ENCODE results near the gene GGA1.

The GGA1 gene

DNA sequence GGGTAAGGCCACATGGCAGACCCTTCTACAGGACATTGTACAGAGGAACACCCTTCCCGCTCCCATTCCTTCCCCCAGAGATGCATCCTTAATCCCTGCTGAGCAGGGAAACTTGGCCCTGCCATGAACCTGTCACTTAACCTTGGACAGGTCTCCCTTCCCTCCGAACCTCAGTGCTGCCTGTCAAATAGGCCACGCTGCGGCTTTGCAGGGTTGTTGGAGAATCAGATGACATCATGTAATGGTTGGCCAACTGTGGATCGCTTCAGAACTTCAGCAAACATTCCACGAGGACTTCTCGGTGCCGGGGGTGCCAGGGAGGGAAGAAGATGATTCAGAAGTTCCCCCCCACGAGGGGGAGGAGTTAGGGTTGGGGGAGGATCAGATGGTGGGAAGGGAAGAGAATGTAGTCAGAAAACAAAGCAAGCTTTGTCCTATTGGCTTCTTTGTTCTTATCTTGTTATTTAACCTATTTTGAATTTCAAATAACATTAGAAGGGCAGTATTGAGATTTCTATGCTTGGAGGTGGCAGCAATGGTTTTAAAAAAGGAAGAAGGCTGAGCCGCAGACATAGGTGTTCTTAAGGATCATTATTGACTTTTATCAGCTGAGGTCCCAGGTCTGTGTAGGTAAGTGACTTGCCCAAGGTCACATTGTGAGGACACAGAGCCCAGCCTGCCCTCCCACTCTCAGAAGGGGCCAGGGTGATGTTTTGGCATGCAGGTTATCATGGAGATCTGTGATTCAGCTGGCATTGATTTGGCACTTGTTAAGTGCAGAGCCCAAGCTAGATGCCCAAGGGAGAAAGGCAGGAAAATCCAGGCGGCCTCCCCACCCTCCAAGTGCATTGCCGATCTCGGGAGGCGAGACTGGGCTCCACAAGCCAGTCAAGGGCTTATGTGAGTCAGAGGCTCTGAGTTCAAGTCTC, 45.2 kb upstream of the GGA1 start:
- no peak overlapping the region for H3K4me3 ChIP-seq (ENCODE audit: low read depth in 1 of 2, low read length in 2 of 2)
- no peak for DNase-seq
- H2AFZ ChIP-seq (ENCODE audit: low read depth, low read length): no peak overlapping the region
- H3K27me3 ChIP-seq (ENCODE audit: insufficient read depth, low read length, poor library complexity): peaks cover 7% of the 10 kb centered on the region
- H4K20me1 ChIP-seq (ENCODE audit: insufficient read depth, low read length): peaks cover 27% of the 10 kb centered on the region
- no peak overlapping the region for H3K4me2 ChIP-seq (ENCODE audit: insufficient read depth, low read length)
- no peaks in the 10 kb centered on the region for H3K36me3 ChIP-seq (ENCODE audit: insufficient read depth, low read length)
- TF ChIP-seq, protein P1, sequence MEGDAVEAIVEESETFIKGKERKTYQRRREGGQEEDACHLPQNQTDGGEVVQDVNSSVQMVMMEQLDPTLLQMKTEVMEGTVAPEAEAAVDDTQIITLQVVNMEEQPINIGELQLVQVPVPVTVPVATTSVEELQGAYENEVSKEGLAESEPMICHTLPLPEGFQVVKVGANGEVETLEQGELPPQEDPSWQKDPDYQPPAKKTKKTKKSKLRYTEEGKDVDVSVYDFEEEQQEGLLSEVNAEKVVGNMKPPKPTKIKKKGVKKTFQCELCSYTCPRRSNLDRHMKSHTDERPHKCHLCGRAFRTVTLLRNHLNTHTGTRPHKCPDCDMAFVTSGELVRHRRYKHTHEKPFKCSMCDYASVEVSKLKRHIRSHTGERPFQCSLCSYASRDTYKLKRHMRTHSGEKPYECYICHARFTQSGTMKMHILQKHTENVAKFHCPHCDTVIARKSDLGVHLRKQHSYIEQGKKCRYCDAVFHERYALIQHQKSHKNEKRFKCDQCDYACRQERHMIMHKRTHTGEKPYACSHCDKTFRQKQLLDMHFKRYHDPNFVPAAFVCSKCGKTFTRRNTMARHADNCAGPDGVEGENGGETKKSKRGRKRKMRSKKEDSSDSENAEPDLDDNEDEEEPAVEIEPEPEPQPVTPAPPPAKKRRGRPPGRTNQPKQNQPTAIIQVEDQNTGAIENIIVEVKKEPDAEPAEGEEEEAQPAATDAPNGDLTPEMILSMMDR (IDR thresholded peaks at IDR 0.05; ENCODE audit: borderline replicate concordance, extremely low read depth, low read length, poor library complexity, severe bottlenecking): no peak
- TF ChIP-seq EZH2 (IDR thresholded peaks at IDR 0.05; ENCODE audit: borderline replicate concordance, low read depth, low read length, severe bottlenecking): no peak
- no peak for ATAC-seq (ENCODE audit: insufficient read depth, low read depth)
- no peaks in the 10 kb centered on the region for H3K9me3 ChIP-seq (ENCODE audit: insufficient read depth, low read length, severe bottlenecking)
- H3K9ac ChIP-seq (ENCODE audit: low read depth, low read length): no peak overlapping the region
- H3K27ac ChIP-seq (ENCODE audit: low read length): no peak overlapping the region
- peaks cover 15% of the 10 kb centered on the region for H3K4me1 ChIP-seq (ENCODE audit: insufficient read depth, low read length)
- no peaks in the 10 kb centered on the region for H3K79me2 ChIP-seq (ENCODE audit: insufficient read depth, low read length)

DNA sequence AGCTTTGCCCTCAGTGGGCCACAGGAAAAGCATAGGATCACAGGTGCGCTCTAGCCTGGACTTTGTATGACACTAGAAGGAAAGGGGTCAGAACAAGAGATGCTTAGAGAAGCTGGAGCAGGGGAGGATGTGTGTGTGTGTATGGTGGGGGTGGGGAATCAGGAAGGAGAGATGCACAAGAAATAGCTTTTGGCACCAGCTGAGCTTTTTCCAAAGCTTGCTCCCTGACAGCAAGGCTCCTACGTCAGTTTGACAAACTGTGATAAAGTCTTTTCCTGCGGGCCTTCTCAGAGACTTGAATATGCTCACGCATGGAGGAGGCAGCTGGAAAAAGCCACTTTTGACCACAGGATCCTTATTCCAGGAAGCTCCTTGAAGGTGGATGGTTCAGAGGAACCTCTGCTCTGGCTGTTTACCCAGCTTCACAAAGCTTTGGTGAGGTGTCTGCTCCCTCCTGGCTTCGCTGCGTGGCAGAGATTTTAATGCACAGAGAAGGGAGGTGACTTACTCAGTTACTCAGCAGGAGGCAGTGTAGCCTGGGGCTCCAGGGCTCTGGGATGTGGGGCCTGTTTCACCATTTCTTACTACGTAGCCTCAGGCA, 44.4 kb upstream of the GGA1 start:
- Histone ChIP-seq H3K79me2 (ENCODE audit: insufficient read depth, low read length) (no peaks in the 10 kb centered on the region), H3K27me3 (ENCODE audit: insufficient read depth, low read length, poor library complexity) (peaks cover 7% of the 10 kb centered on the region), H3K36me3 (ENCODE audit: insufficient read depth, low read length) (no peaks in the 10 kb centered on the region), H2AFZ (ENCODE audit: low read depth, low read length) (no peak overlapping the region), H4K20me1 (ENCODE audit: insufficient read depth, low read length) (peaks cover 27% of the 10 kb centered on the region), H3K27ac (ENCODE audit: low read length) (no peak overlapping the region), H3K4me3 (ENCODE audit: low read depth in 1 of 2, low read length in 2 of 2) (no peak overlapping the region), H3K4me1 (ENCODE audit: insufficient read depth, low read length) (peaks cover 15% of the 10 kb centered on the region), H3K9ac (ENCODE audit: low read depth, low read length) (no peak overlapping the region), H3K9me3 (ENCODE audit: insufficient read depth, low read length, severe bottlenecking) (no peaks in the 10 kb centered on the region), H3K4me2 (ENCODE audit: insufficient read depth, low read length) (no peak overlapping the region)
- no peak for ATAC-seq (ENCODE audit: insufficient read depth, low read depth)
- no peak for DNase-seq
- no peak for TF ChIP-seq EZH2 (IDR thresholded peaks at IDR 0.05; ENCODE audit: borderline replicate concordance, low read depth, low read length, severe bottlenecking)

DNA sequence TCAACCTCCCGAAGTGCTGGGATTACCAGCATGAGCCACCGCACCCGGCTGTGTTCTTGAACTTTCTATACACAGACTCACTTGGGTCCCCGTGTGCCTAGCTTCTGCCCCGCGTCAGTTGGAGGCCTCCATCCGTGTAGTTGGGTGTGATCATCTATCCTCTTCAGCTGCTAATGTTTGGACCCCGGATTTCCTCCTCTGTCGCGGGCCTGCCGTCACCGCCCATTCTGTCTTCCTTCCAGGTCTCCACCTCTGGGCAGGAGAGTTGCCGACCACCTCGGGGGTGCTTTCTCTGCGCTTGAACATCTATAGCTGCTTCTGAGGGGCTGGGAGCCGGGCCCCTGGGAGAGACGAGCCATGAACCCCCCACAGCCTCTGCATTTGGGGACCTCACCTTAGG, 42.8 kb upstream of the GGA1 start:
- Histone ChIP-seq H3K27me3 (ENCODE audit: insufficient read depth, low read length, poor library complexity) (peaks cover 7% of the 10 kb centered on the region), H3K9ac (ENCODE audit: low read depth, low read length) (no peak overlapping the region), H3K27ac (ENCODE audit: low read length) (no peak overlapping the region), H3K4me1 (ENCODE audit: insufficient read depth, low read length) (peaks cover 15% of the 10 kb centered on the region), H4K20me1 (ENCODE audit: insufficient read depth, low read length) (peaks cover 27% of the 10 kb centered on the region), H2AFZ (ENCODE audit: low read depth, low read length) (no peak overlapping the region), H3K4me2 (ENCODE audit: insufficient read depth, low read length) (no peak overlapping the region), H3K79me2 (ENCODE audit: insufficient read depth, low read length) (no peaks in the 10 kb centered on the region), H3K36me3 (ENCODE audit: insufficient read depth, low read length) (no peaks in the 10 kb centered on the region), H3K4me3 (ENCODE audit: low read depth in 1 of 2, low read length in 2 of 2) (no peak overlapping the region), H3K9me3 (ENCODE audit: insufficient read depth, low read length, severe bottlenecking) (no peaks in the 10 kb centered on the region)
- ATAC-seq (ENCODE audit: insufficient read depth, low read depth) (no peak), DNase-seq (no peak)
- no peak for TF ChIP-seq EZH2 (IDR thresholded peaks at IDR 0.05; ENCODE audit: borderline replicate concordance, low read depth, low read length, severe bottlenecking)
- TF ChIP-seq, protein P1 (IDR thresholded peaks at IDR 0.05; ENCODE audit: borderline replicate concordance, extremely low read depth, low read length, poor library complexity, severe bottlenecking): no peak

DNA sequence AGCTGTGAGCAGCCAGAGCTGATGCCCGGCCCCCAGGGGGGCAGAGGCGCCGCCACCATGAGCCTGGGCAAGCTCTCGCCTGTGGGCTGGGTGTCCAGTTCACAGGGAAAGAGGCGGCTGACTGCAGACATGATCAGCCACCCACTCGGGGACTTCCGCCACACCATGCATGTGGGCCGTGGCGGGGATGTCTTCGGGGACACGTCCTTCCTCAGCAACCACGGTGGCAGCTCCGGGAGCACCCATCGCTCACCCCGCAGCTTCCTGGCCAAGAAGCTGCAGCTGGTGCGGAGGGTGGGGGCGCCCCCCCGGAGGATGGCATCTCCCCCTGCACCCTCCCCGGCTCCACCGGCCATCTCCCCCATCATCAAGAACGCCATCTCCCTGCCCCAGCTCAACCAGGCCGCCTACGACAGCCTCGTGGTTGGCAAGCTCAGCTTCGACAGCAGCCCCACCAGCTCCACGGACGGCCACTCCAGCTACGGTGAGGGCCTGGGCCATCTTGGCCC, 42.3 kb upstream of the GGA1 start:
- DNase-seq (peak; percentile 29), ATAC-seq (ENCODE audit: insufficient read depth, low read depth) (0 out of 3 replicates have a peak, but pooled peaks have one; percentile 20)
- Histone ChIP-seq H3K36me3 (ENCODE audit: insufficient read depth, low read length) (no peaks in the 10 kb centered on the region), H3K79me2 (ENCODE audit: insufficient read depth, low read length) (no peaks in the 10 kb centered on the region), H4K20me1 (ENCODE audit: insufficient read depth, low read length) (peaks cover 27% of the 10 kb centered on the region), H3K9ac (ENCODE audit: low read depth, low read length) (no peak overlapping the region), H3K9me3 (ENCODE audit: insufficient read depth, low read length, severe bottlenecking) (no peaks in the 10 kb centered on the region), H3K27me3 (ENCODE audit: insufficient read depth, low read length, poor library complexity) (peaks cover 7% of the 10 kb centered on the region), H2AFZ (ENCODE audit: low read depth, low read length) (no peak overlapping the region), H3K4me3 (ENCODE audit: low read depth in 1 of 2, low read length in 2 of 2) (no peak overlapping the region), H3K4me2 (ENCODE audit: insufficient read depth, low read length) (no peak overlapping the region), H3K4me1 (ENCODE audit: insufficient read depth, low read length) (peaks cover 15% of the 10 kb centered on the region), H3K27ac (ENCODE audit: low read length) (no peak overlapping the region)
- TF ChIP-seq, protein P1 (IDR thresholded peaks at IDR 0.05; ENCODE audit: borderline replicate concordance, extremely low read depth, low read length, poor library complexity, severe bottlenecking): no peak
- TF ChIP-seq EZH2 (IDR thresholded peaks at IDR 0.05; ENCODE audit: borderline replicate concordance, low read depth, low read length, severe bottlenecking): no peak

All from DND-41 (cell line).